OCI-LY7 (cell line): ENCODE measurements around the gene RAD9A.

Experiments
- EZH2phosphoT487 ChIP-seq: fragments of 200-600 bp; sonication (generic); IDR thresholded peaks from 2 replicates; pipeline ENCODE4 v1.6.1; 2018; ENCODE audit warnings: low read depth, borderline replicate concordance, mild to moderate bottlenecking, mixed run types, antibody characterized with exemption, low read length, moderate library complexity, mixed read lengths
- TF ChIP-seq, protein P1 (sequence below): fragments of 200-600 bp; sonication (generic); conservative IDR thresholded peaks from 2 replicates; pipeline ENCODE4 v1.5.1; 2014; ENCODE audit warnings: mild to moderate bottlenecking, antibody characterized with exemption, low read length, moderate library complexity, mixed read lengths

DNA sequence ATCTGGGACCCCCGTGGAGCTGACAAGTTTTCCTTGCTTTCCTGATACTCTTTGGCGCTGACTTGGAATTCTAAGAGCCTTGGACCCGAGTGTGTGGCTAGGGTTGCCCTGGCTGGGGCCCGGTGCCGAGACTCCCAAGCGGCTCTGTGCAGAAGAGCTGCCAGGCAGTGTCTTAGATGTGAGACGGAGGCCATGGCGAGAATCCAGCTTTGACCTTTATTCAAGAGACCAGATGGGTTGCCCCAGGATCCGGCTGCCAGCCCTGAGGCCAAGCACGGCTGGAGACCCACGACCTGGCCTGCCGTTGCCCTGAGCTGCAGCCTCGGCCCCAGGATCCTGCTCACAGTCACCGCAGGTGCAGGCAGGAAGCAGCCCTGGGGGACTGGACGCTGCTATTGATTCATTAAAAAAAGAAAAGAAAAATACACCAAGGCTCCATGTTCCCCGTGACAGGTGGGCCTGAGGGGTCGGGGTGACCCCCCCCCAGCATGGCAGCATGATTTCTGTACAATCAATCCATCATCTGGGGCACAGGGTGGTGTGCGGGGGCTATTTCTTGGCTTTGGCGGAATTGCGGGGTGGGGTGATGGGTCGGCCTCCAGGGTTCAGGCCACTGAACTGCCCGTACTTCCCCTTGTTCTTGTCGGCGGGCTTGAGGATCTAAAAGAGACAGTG is 6.3 kb downstream of the RAD9A start:
- no peak for TF ChIP-seq EZH2phosphoT487
- TF ChIP-seq, protein P1, sequence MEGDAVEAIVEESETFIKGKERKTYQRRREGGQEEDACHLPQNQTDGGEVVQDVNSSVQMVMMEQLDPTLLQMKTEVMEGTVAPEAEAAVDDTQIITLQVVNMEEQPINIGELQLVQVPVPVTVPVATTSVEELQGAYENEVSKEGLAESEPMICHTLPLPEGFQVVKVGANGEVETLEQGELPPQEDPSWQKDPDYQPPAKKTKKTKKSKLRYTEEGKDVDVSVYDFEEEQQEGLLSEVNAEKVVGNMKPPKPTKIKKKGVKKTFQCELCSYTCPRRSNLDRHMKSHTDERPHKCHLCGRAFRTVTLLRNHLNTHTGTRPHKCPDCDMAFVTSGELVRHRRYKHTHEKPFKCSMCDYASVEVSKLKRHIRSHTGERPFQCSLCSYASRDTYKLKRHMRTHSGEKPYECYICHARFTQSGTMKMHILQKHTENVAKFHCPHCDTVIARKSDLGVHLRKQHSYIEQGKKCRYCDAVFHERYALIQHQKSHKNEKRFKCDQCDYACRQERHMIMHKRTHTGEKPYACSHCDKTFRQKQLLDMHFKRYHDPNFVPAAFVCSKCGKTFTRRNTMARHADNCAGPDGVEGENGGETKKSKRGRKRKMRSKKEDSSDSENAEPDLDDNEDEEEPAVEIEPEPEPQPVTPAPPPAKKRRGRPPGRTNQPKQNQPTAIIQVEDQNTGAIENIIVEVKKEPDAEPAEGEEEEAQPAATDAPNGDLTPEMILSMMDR = no peak
